Measurements from ENCODE around the gene CMIP. TPM values are rescaled to one million over a fixed set of nuclear protein-coding genes. Genes with fewer than 3 reads are reported as not detected.

Gene CMIP
- total and polyA plus RNA-seq, 10 of the 15 experiments (the other 5 are each of a cell fraction or from before 2014, with no cell fraction given) = 1.2 to 43.2 (median 4.4) TPM

GRCh38 chr16:81473969-81474959 lies 29.7 kb downstream of the CMIP start:
- ChIA-PET SMC1A (ENCODE audit: uncharacterized antibody, unreplicated experiment) (interaction anchor here (1.0 kb wide), 1 partner anchor 31 kb away, joined by 3 read pairs; no protein-coding TSS in a partner anchor), RAD21 (ENCODE audit: unreplicated experiment) (interaction anchor here (1.4 kb wide), 1 partner anchor 16 kb away, joined by 5 read pairs; no protein-coding TSS in a partner anchor), POLR2A (interaction anchor here (0.6 to 1.4 kb wide), 4 partner anchors 17 to 346 kb away, joined by 3 to 5 read pairs (median 4); no protein-coding TSS in a partner anchor), CTCF (interaction anchor here (0.6 kb wide), 1 partner anchor 142 kb away, joined by 3 read pairs; no protein-coding TSS in a partner anchor)
- Histone ChIP-seq H3K9ac (ENCODE audit: control insufficient read depth, insufficient read depth, low read length) (no peak overlapping the region), H3K27me3 (replicated peaks in 1 of 2; ENCODE audit: control insufficient read depth in 2 of 2, insufficient read depth in 2 of 2, low read length in 1 of 2) (no peaks in the 10 kb centered on the region), H2AFZ (ENCODE audit: control insufficient read depth, low read depth, low read length) (no peak overlapping the region), H4K20me1 (ENCODE audit: control insufficient read depth, insufficient read depth) (no peaks in the 10 kb centered on the region), H3K9me3 (replicated peaks; ENCODE audit: control insufficient read depth, insufficient read depth, low read length) (no peaks in the 10 kb centered on the region), H3K27ac (ENCODE audit: control insufficient read depth, insufficient read depth) (no peak overlapping the region), H3K36me3 (ENCODE audit: control insufficient read depth in 2 of 2, insufficient read depth in 2 of 2, low read length in 1 of 2) (peaks cover 8 to 15% of the 10 kb centered on the region in 2 experiments; a peak in 3 of 4 replicates), H3K4me2 (ENCODE audit: control insufficient read depth, insufficient read depth) (no peak overlapping the region), H3K4me3 (no peak overlapping the region), H3K79me2 (ENCODE audit: control insufficient read depth, insufficient read depth, low read length) (peaks cover 43% of the 10 kb centered on the region), H3K4me1 (ENCODE audit: control insufficient read depth, insufficient read depth, low read length) (peaks cover 48% of the 10 kb centered on the region)
- no peak for ATAC-seq
- no peak for FAIRE-seq
- TF ChIP-seq HCFC1 (IDR thresholded peaks at IDR 0.05; ENCODE audit: low read length) = no peak
- no peak for TF ChIP-seq USF2 (IDR thresholded peaks at IDR 0.05; ENCODE audit: borderline replicate concordance, low read depth, low read length)
- no peak for TF ChIP-seq POLR2AphosphoS5 (IDR thresholded peaks at IDR 0.05; ENCODE audit: low read length)
- TF ChIP-seq IRF4 (IDR thresholded peaks at IDR 0.05; ENCODE audit: low read depth, low read length) = no peak
- no TSS peak for BruUV-seq (replicated peaks)
- intact Hi-C loops (cut with micrococcal nuclease; ENCODE audit: unreplicated experiment) = no loop called here
- in situ Hi-C loops (cut with MboI) = no loop called here
- DNase-seq (ENCODE audit: low read depth, low spot score) = no peak
- 93% methylated on average over 20 of the region's 20 CpGs for WGBS (ENCODE audit: insufficient coverage, insufficient replicate concordance, low lambda C conversion rate, missing lambda C conversion rate)

All from GM12878 (cell line).